Psoas muscle (tissue), 8 donors: ENCODE data around the gene COPG1. TPM values are rescaled to one million over a fixed set of nuclear protein-coding genes. Genes with fewer than 3 reads are reported as not detected.
A peak's percentile ranks its signal among the peaks of the same experiment; 100 is the strongest.

Experiments used
- ATAC-seq, 4 donors: fragments of 200-7000 bp; cut with Tn5 transposase; one replicate each; pipeline ENCODE4 v1.9.1; 2020; ENCODE audit warnings: moderate library complexity in 3 of 4, mild to moderate bottlenecking in 2 of 4
- DNase-seq, 2 donors: peaks; one replicate each; pipeline ENCODE4 v3.0.0-alpha.2; 2020
- H3K27ac ChIP-seq: fragments of 200-600 bp; one replicate; pipeline ENCODE4 v1.8.0; 2022
- H3K27me3 ChIP-seq, 3 donors: fragments of 200-600 bp in 1 of 3; one replicate each; pipeline versions ENCODE4 v1.6.1 to v1.8.0; 2013 to 2022; ENCODE audit warnings: low read length in 2 of 3, mild to moderate bottlenecking in 2 of 3, moderate library complexity in 1 of 3; ENCODE audit not compliant: insufficient read depth in 3 of 3
- H3K36me3 ChIP-seq, 2 donors: fragments of 200-600 bp in 1 of 2; one replicate each; pipeline versions ENCODE4 v1.6.1 to v1.8.0; 2013 to 2022; ENCODE audit warnings: low read depth in 1 of 2, mild to moderate bottlenecking in 1 of 2, moderate library complexity in 1 of 2; ENCODE audit not compliant: insufficient read depth in 1 of 2
- H3K4me1 ChIP-seq: fragments of 200-600 bp; one replicate; pipeline ENCODE4 v1.8.0; 2022
- H3K4me3 ChIP-seq: fragments of 200-600 bp; one replicate; pipeline ENCODE4 v1.8.0; 2022; ENCODE audit warnings: mild to moderate bottlenecking
- H3K9me3 ChIP-seq: fragments of 200-600 bp; one replicate; pipeline ENCODE4 v1.8.0; 2022
- CTCF ChIP-seq: fragments of 200-600 bp; IDR thresholded peaks from one replicate; pipeline ENCODE4 v1.8.0; 2022; ENCODE audit warnings: antibody characterized with exemption
- WGBS, 3 donors: extraction: QIAGEN DNeasy Blood & Tissue Kit; methylation state at CpG; one replicate each; pipeline versions ENCODE4 v1.1.6 to v1.1.7; 2013; 5-methylcytosine and 5-hydroxymethylcytosine counted together
- intact Hi-C, 2 donors: fragments of 100-400 bp; cut with DNase I; formaldehyde crosslinking; loops; one replicate each; pipeline versions ENCODE4 v1.11.0 to v1.14.2; 2022
- polyA plus RNA-seq, 3 donors: library from polyadenylated mRNA; stranded (reverse); fragments of 200-250 nt; gene quantifications; one replicate each; pipeline ENCODE4 v1.2.3, GENCODE V29; 2013
- total RNA-seq, 4 donors: library from RNA; stranded (reverse); fragmentation: NEBNext Ultra II Directional in 2 of 4; extraction: Animal tissue kit (Norgen Biotek cat#: 25700) in 2 of 4; gene quantifications; one replicate each; pipeline versions ENCODE4 v1.2.1 to v1.2.4, GENCODE V29; 2021 to 2023
- donor health status: healthy with polysubstance abuse.
- donor health status: DM: no; HTN: no; CAD: no; lungs with moderate emphysema.
- donor health status: Bipolar disorder and iron deficiency.
- donor health status: healthy.
- donor health status: DM: yes; HTN: yes; CAD: no.
- donor health status: DM: no; HTN: no; CAD: no.
- donor health status: DM: no; HTN: no; CAD: no.
- donor health status: DM: yes; HTN: yes; CAD: no.

The COPG1 gene
- total and polyA plus RNA-seq, 7 donors, result 58.4 to 96.1 (median 66.9) TPM

- Histone ChIP-seq H3K4me1 (no peaks in the 10 kb centered on the region), H3K27me3 (no peaks in the 10 kb centered on the region), H3K4me3 (no peak overlapping the region), H3K9me3 (no peaks in the 10 kb centered on the region), H3K27ac (no peak overlapping the region), H3K36me3 (peaks cover 20 to 99% of the 10 kb centered on the region in 2 donors)
- DNase-seq, result no peak
- no peak for ATAC-seq
- no peak for TF ChIP-seq CTCF
- WGBS, 3 donors, result 94 to 99% (median 95%) methylated on average over 4 of the region's 4 CpGs
- intact Hi-C loops, result no loop called here
Observed at GRCh38 chr3:129266651-129267050, 17.2 kb downstream of the COPG1 start.

GRCh38 chr3:129268396-129268795, 19.0 kb downstream of the COPG1 start:
- no peak overlapping the region for H3K27ac ChIP-seq
- no peaks in the 10 kb centered on the region for H3K9me3 ChIP-seq
- H3K27me3 ChIP-seq, result no peaks in the 10 kb centered on the region
- 91 to 98% (median 93%) methylated on average over 4 of the region's 4 CpGs for WGBS, 3 donors
- no peaks in the 10 kb centered on the region for H3K4me1 ChIP-seq
- ATAC-seq (no peak), DNase-seq (no peak)
- no peak overlapping the region for H3K4me3 ChIP-seq
- intact Hi-C loops, result no loop called here
- TF ChIP-seq CTCF, result no peak
- peaks cover 18 to 99% of the 10 kb centered on the region in 2 donors for H3K36me3 ChIP-seq

GRCh38 chr3:129271674-129272073, 22.3 kb downstream of the COPG1 start:
- Histone ChIP-seq H3K4me3 (no peak overlapping the region), H3K36me3 (peaks cover 20 to 100% of the 10 kb centered on the region in 2 donors), H3K4me1 (no peaks in the 10 kb centered on the region), H3K27ac (no peak overlapping the region), H3K27me3 (no peaks in the 10 kb centered on the region), H3K9me3 (no peaks in the 10 kb centered on the region)
- 95 to 96% (median 95%) methylated on average over 11 of the region's 11 CpGs for WGBS, 3 donors
- ATAC-seq, result peak in 1 of 4 donors; percentile 14
- DNase-seq, result no peak
- intact Hi-C loops, result loop anchor here in 1 of 2 donors (10.0 kb wide), 1 partner anchor 377 kb away; no protein-coding TSS in a partner anchor
- TF ChIP-seq CTCF, result no peak

GRCh38 chr3:129276385-129276784, 27.0 kb downstream of the COPG1 start:
- intact Hi-C loops, result loop anchor here in 1 of 2 donors (10.0 kb wide), 1 partner anchor 382 kb away; no protein-coding TSS in a partner anchor
- ATAC-seq (no peak), DNase-seq (no peak)
- H3K27me3 ChIP-seq, result no peaks in the 10 kb centered on the region
- peaks cover 18% of the 10 kb centered on the region for H3K4me1 ChIP-seq
- no peaks in the 10 kb centered on the region for H3K9me3 ChIP-seq
- 36 to 58% (median 37%) methylated on average over 2 of the region's 2 CpGs for WGBS, 3 donors
- H3K4me3 ChIP-seq, result no peak overlapping the region
- peaks cover 6 to 72% of the 10 kb centered on the region in 2 donors for H3K36me3 ChIP-seq
- no peak for TF ChIP-seq CTCF
- H3K27ac ChIP-seq, result no peak overlapping the region

GRCh38 chr3:129277829-129278271, 28.4 kb downstream of the COPG1 start:
- WGBS, 3 donors, result 61 to 70% (median 69%) methylated on average over 10 to 11 of the region's 11 CpGs
- DNase-seq, result no peak
- H3K36me3 ChIP-seq, result peaks cover 6 to 57% of the 10 kb centered on the region in 2 donors
- ATAC-seq, result no peak
- peak overlapping the region; percentile 91 for H3K27ac ChIP-seq
- intact Hi-C loops, result loop anchor here in 1 of 2 donors (10.0 kb wide), 1 partner anchor 383 kb away; no protein-coding TSS in a partner anchor
- peaks cover 18% of the 10 kb centered on the region for H3K4me1 ChIP-seq
- TF ChIP-seq CTCF, result no peak
- H3K4me3 ChIP-seq, result peak overlapping the region; percentile 92
- H3K9me3 ChIP-seq, result no peaks in the 10 kb centered on the region
- no peaks in the 10 kb centered on the region for H3K27me3 ChIP-seq
